Thyroid gland (tissue), 4 donors: Measurements from ENCODE around the gene ACTR8.

Source experiments
- CTCF ChIP-seq, 6 experiments: fragments of 200-600 bp in 3 of 6; fragments of 450-650 bp in 3 of 6; sonication (generic) in 3 of 6; IDR thresholded peaks; one replicate each; pipeline ENCODE4 v1.5.1; 2016 to 2019; ENCODE audit warnings: antibody characterized with exemption in 6 of 6, mild to moderate bottlenecking in 2 of 6, inconsistent platforms in 1 of 6, moderate library complexity in 1 of 6
- POLR2A ChIP-seq, 2 donors: fragments of 450-650 bp; IDR thresholded peaks; one replicate each; pipeline ENCODE4 v1.6.1; 2017; ENCODE audit warnings: antibody characterized with exemption in 2 of 2, mild to moderate bottlenecking in 2 of 2, moderate library complexity in 1 of 2

DNA sequence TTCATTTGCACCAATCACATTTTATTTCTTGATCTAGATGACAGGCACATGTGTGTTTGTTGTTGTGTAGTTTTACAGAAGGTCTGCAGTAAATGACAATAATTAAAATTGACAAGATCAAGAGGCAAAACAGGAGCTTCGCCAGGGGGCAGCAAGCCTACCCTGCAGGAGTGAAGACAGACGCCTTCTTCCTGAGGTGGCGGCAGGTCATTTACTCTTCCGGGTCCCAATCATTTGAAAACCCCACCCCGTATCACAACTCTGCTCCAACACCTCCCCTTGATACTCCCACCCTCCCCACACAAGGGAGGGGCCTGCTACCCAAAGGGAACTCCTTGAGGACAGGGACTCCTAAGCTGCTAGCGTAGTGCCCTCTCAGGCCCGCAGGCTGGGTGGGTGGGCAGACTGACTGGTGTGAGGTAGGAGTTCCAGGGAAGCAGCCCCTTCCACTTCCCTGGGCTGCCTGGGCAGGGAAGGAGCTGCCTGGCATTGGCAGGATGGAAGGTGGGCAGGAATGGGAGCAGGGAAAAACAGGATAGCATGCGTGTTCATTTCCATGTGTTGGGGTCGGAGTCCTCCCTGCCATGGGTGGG is 48.8 kb downstream of the ACTR8 start:
- no peak for TF ChIP-seq CTCF (IDR thresholded peaks at IDR 0.05)
- no peak for TF ChIP-seq POLR2A (IDR thresholded peaks at IDR 0.05)
